ENCODE data around the gene AFTPH. TPM values are rescaled to one million over a fixed set of nuclear protein-coding genes. Genes with fewer than 3 reads are reported as not detected.

AFTPH gene
- total RNA-seq, 4 donors from 2014 or later: 30.3 to 52.8 (median 43.8) TPM

- Histone ChIP-seq H3K27ac (no peak overlapping the region), H3K4me1 (peaks cover under 1 to 33% (median 3%) of the 10 kb centered on the region in 3 donors), H3K27me3 (no peaks in the 10 kb centered on the region), H3K9me3 (no peaks in the 10 kb centered on the region), H3K4me3 (no peak overlapping the region), H3K36me3 (no peaks in the 10 kb centered on the region)
- WGBS, 2 donors: 52 to 59% methylated on average over 3 of the region's 3 CpGs
- no peak for TF ChIP-seq CTCF (IDR thresholded peaks at IDR 0.05)
- TF ChIP-seq POLR2A (IDR thresholded peaks at IDR 0.05): no peak
- intact Hi-C loops (cut with DNase I): no loop called here
- no peak for DNase-seq
Observed at GRCh38 chr2:64599469-64599868, 75.3 kb downstream of the AFTPH start.

GRCh38 chr2:64601034-64601754 is 77.1 kb downstream of the AFTPH start:
- Histone ChIP-seq H3K36me3 (no peaks in the 10 kb centered on the region), H3K27ac (no peak overlapping the region), H3K4me3 (no peak overlapping the region), H3K4me1 (peaks cover 11 to 33% (median 17%) of the 10 kb centered on the region in 3 donors), H3K9me3 (no peaks in the 10 kb centered on the region), H3K27me3 (no peaks in the 10 kb centered on the region)
- DNase-seq: no peak
- no peak for TF ChIP-seq CTCF (IDR thresholded peaks at IDR 0.05)
- TF ChIP-seq POLR2A (IDR thresholded peaks at IDR 0.05): no peak
- intact Hi-C loops (cut with DNase I): no loop called here
- whole genome bisulfite sequencing, 2 donors: 77 to 80% methylated on average over 5 to 8 of the region's 8 CpGs

- 71 to 72% methylated on average over 8 to 12 of the region's 12 CpGs for WGBS, 2 donors
- H3K4me3 ChIP-seq: no peak overlapping the region
- no peaks in the 10 kb centered on the region for H3K27me3 ChIP-seq
- H3K27ac ChIP-seq: no peak overlapping the region
- no peaks in the 10 kb centered on the region for H3K9me3 ChIP-seq
- no peak for DNase-seq
- intact Hi-C loops (cut with DNase I): no loop called here
- peaks cover 11 to 37% (median 19%) of the 10 kb centered on the region in 3 donors for H3K4me1 ChIP-seq
- no peak for TF ChIP-seq CTCF (IDR thresholded peaks at IDR 0.05)
- TF ChIP-seq POLR2A (IDR thresholded peaks at IDR 0.05): no peak
- no peaks in the 10 kb centered on the region for H3K36me3 ChIP-seq
Observed at GRCh38 chr2:64601785-64602391, 77.8 kb downstream of the AFTPH start.

GRCh38 chr2:64602436-64602835 is 78.3 kb downstream of the AFTPH start:
- no peak overlapping the region for H3K27ac ChIP-seq
- intact Hi-C loops (cut with DNase I): no loop called here
- H3K36me3 ChIP-seq: no peaks in the 10 kb centered on the region
- TF ChIP-seq POLR2A (IDR thresholded peaks at IDR 0.05) (no peak), CTCF (IDR thresholded peaks at IDR 0.05) (no peak)
- WGBS, 2 donors: 91 to 97% methylated on average over 11 of the region's 11 CpGs
- peaks cover 14 to 43% (median 25%) of the 10 kb centered on the region in 3 donors for H3K4me1 ChIP-seq
- no peaks in the 10 kb centered on the region for H3K9me3 ChIP-seq
- DNase-seq: no peak
- no peak overlapping the region for H3K4me3 ChIP-seq
- H3K27me3 ChIP-seq: no peaks in the 10 kb centered on the region

GRCh38 chr2:64604155-64604554 is 80.0 kb downstream of the AFTPH start:
- intact Hi-C loops (cut with DNase I): no loop called here
- no peaks in the 10 kb centered on the region for H3K9me3 ChIP-seq

More at GRCh38 chr2:64604155-64604554, 80.0 kb downstream of the AFTPH start:
- Histone ChIP-seq H3K36me3 (no peaks in the 10 kb centered on the region), H3K27me3 (no peaks in the 10 kb centered on the region), H3K4me3 (no peak overlapping the region), H3K27ac (no peak overlapping the region), H3K4me1 (peaks cover 24 to 60% (median 40%) of the 10 kb centered on the region in 3 donors)
- TF ChIP-seq POLR2A (IDR thresholded peaks at IDR 0.05) (no peak), CTCF (IDR thresholded peaks at IDR 0.05) (no peak)
- no peak for DNase-seq
- WGBS, 2 donors: 82 to 88% methylated on average over 2 of the region's 2 CpGs

All from esophagus squamous epithelium (tissue), 5 donors.